B cell (primary cell): ENCODE measurements around the gene ITPR3. TPM values are rescaled to one million over a fixed set of nuclear protein-coding genes. Genes with fewer than 3 reads are reported as not detected.

ENCODE experiments used
- ATAC-seq: fragments of 200-7000 bp; cut with Tn5 transposase; one replicate; pipeline ENCODE4 v1.10.0; 2021; ENCODE audit warnings: low read depth, mild to moderate bottlenecking, moderate number of reproducible peaks, moderate library complexity
- CTCF ChIA-PET: fragments of 350-600 bp; sonication (Branson Sonifier 250); formaldehyde crosslinking; loops from one replicate; lab custom pipeline; 2021; ENCODE audit warnings: antibody characterized with exemption, inconsistent platforms; lab: Charles Lee
- POLR2A ChIA-PET: fragments of 350-600 bp; sonication (Branson Sonifier 250); formaldehyde crosslinking; loops from one replicate; lab custom pipeline; 2021; ENCODE audit warnings: antibody characterized with exemption; lab: Charles Lee
- DNase-seq: peaks from one replicate; pipeline ENCODE4 v3.0.0; 2013
- H2AFZ ChIP-seq: 2 replicates; pipeline ENCODE4 v1.6.1; 2012; ENCODE audit warnings: mild to moderate bottlenecking, low read depth, low read length; ENCODE audit not compliant: insufficient read depth, poor library complexity, severe bottlenecking
- H3K27ac ChIP-seq, 2 donors: 1 replicate in 1 of 2; 2 replicates in 1 of 2; pipeline ENCODE4 v1.5.1; 2012 to 2013; ENCODE audit warnings: low read length in 2 of 2, mild to moderate bottlenecking in 2 of 2, moderate library complexity in 1 of 2
- H3K27me3 ChIP-seq, 4 experiments: fragments of 200-600 bp in 1 of 4; sonication (generic) in 1 of 4; replicated peaks in 1 of 4; 1 replicate in 2 of 4; 2 replicates in 2 of 4; pipeline versions ENCODE4 v1.6.1 to v1.7.0; 2013 to 2016; ENCODE audit warnings: low read length in 3 of 4, mild to moderate bottlenecking in 2 of 4, mixed read lengths in 1 of 4, moderate library complexity in 1 of 4; ENCODE audit not compliant: insufficient read depth in 4 of 4, control insufficient read depth in 3 of 4; ENCODE audit errors: control extremely low read depth in 1 of 4
- H3K36me3 ChIP-seq, 2 experiments: replicated peaks in 1 of 2; 1 replicate in 1 of 2; 2 replicates in 1 of 2; pipeline versions ENCODE4 v1.6.1 to v1.7.1; 2013; ENCODE audit warnings: low read length in 1 of 2; ENCODE audit not compliant: insufficient read depth in 2 of 2, control insufficient read depth in 1 of 2; ENCODE audit errors: control extremely low read depth in 1 of 2, extremely low read depth in 1 of 2
- H3K4me1 ChIP-seq, 2 donors: fragments of 200-600 bp in 1 of 2; sonication (generic) in 1 of 2; 1 replicate in 1 of 2; 2 replicates in 1 of 2; pipeline versions ENCODE4 v1.5.1 to v1.6.1; 2013 to 2017; ENCODE audit warnings: low read length in 2 of 2; ENCODE audit not compliant: control insufficient read depth in 2 of 2, insufficient read depth in 2 of 2
- H3K4me2 ChIP-seq: replicated peaks from 2 replicates; pipeline ENCODE3; 2012; ENCODE audit warnings: mild to moderate bottlenecking, low read depth, low read length; ENCODE audit not compliant: poor library complexity, severe bottlenecking
- H3K4me3 ChIP-seq, 5 experiments: fragments of 200-600 bp in 1 of 5; sonication (generic) in 1 of 5; 1 replicate in 3 of 5; 2 replicates in 2 of 5; pipeline versions ENCODE4 v1.5.1 to v1.7.0; 2011 to 2016; ENCODE audit warnings: low read length in 4 of 5, mild to moderate bottlenecking in 4 of 5, low read depth in 2 of 5, control low read depth in 1 of 5, moderate library complexity in 1 of 5; ENCODE audit not compliant: insufficient read depth in 1 of 5; ENCODE audit errors: control extremely low read depth in 1 of 5, extremely low read depth in 1 of 5
- H3K79me2 ChIP-seq: fragments of 200-600 bp; sonication (generic); one replicate; pipeline ENCODE4 v1.6.0; 2016; ENCODE audit warnings: low read length; ENCODE audit not compliant: control insufficient read depth, insufficient read depth
- H3K9ac ChIP-seq: fragments of 200-600 bp; sonication (generic); 2 replicates; pipeline ENCODE4 v1.6.1; 2017; ENCODE audit warnings: mild to moderate bottlenecking, low read length, moderate library complexity
- H3K9me3 ChIP-seq, 3 donors: one replicate each; pipeline versions ENCODE4 v1.6.1 to v1.7.1; 2013; ENCODE audit warnings: low read length in 2 of 3; ENCODE audit not compliant: control insufficient read depth in 2 of 3, insufficient read depth in 1 of 3; ENCODE audit errors: control extremely low read depth in 1 of 3
- H4K20me1 ChIP-seq: 2 replicates; pipeline ENCODE4 v1.6.0; 2012; ENCODE audit warnings: mild to moderate bottlenecking, low read length; ENCODE audit not compliant: insufficient read depth, control insufficient read depth, poor library complexity, severe bottlenecking
- H3K27ac Mint-ChIP-seq: one replicate; pipeline ENCODE4 v1.8.0; 2021; ENCODE audit warnings: mixed read lengths
- H3K27me3 Mint-ChIP-seq: one replicate; pipeline ENCODE4 v1.8.0; 2021; ENCODE audit warnings: mixed read lengths
- H3K4me1 Mint-ChIP-seq: one replicate; pipeline ENCODE4 v1.8.0; 2021; ENCODE audit warnings: mixed read lengths
- H3K4me3 Mint-ChIP-seq: one replicate; pipeline ENCODE4 v1.8.0; 2021; ENCODE audit warnings: mixed read lengths
- H3K9me3 Mint-ChIP-seq: one replicate; pipeline ENCODE4 v1.8.0; 2022; ENCODE audit warnings: mixed read lengths; ENCODE audit not compliant: insufficient read depth
- EZH2 ChIP-seq: IDR thresholded peaks from 2 replicates; pipeline ENCODE4 v1.6.1; 2012; ENCODE audit warnings: borderline replicate concordance, low read depth, mild to moderate bottlenecking, moderate library complexity, low read length; ENCODE audit not compliant: insufficient read depth, poor library complexity, severe bottlenecking
- WGBS: methylation state at CpG from one replicate; pipeline ENCODE4 v1.1.5; 2013; ENCODE audit warnings: missing lambda C conversion rate; ENCODE audit not compliant: insufficient coverage; 5-methylcytosine and 5-hydroxymethylcytosine counted together
- intact Hi-C: fragments of 100-400 bp; cut with micrococcal nuclease; formaldehyde crosslinking; loops from one replicate; pipeline ENCODE4 v1.10.0; 2022
- polyA plus RNA-seq: library from polyadenylated mRNA; depleted of rRNA; stranded (reverse); fragments of >200 nt; gene quantifications from 2 replicates; pipeline ENCODE4 v1.2.3, GENCODE V29; 2012
- total RNA-seq, 2 donors: library from RNA; stranded (reverse); fragments of 120-200 nt in 1 of 2; gene quantifications; 1 replicate in 1 of 2; 2 replicates in 1 of 2; pipeline versions ENCODE4 v1.2.3 to v1.2.4, GENCODE V29; 2013 to 2022
- TF ChIP-seq, protein P1 (sequence below): fragments of 200-600 bp; IDR thresholded peaks from one replicate; pipeline ENCODE4 v1.8.0; 2022; ENCODE audit warnings: antibody characterized with exemption, mild to moderate bottlenecking

Gene ITPR3
- total and polyA plus RNA-seq, 2 donors (not counting 1 experiment from before 2014, with no cell fraction given): 61.9 to 67.6 TPM

DNA sequence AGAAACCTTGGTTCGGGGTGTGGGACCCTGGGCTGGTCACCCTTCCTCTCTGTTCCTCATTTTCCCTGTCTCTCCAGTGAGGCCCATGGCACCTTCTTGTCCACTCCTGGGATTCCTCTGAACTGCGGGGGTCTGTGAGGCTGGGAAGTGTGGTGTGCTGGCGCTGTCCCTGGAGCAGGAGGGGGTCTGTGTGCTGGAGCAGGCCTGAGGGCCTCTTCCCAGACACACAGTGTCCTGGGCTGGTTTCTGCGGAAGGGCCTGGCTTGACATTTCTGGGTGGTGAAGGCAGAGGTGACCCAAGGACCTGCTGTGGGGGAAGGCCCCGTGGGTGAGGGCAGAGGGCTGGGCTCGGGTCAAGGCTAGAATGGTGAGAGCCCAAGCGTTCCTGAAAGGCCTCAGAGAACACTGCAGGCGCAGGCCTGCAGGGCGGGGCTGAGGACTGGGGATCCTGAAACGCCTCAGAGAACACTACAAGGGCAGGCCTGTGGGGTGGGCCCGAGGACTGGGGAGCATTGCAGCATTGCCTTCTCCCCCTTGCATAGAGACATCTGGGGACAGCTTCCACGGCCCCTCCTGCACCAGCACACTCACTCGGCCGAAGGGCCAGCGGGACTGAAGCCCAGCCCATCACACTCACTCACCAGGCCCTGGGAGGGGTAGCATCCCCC is 30.5 kb upstream of the ITPR3 start:
- no peaks in the 10 kb centered on the region for H3K27me3 Mint-ChIP-seq
- H3K4me1 Mint-ChIP-seq: peaks cover 66% of the 10 kb centered on the region
- Histone ChIP-seq H3K36me3 (no peaks in the 10 kb centered on the region), H3K4me3 (no peak overlapping the region), H3K9ac (no peak overlapping the region), H3K27ac (peak overlapping the region; percentile 94 to 100), H2AFZ (no peak overlapping the region), H3K79me2 (no peaks in the 10 kb centered on the region), H3K4me2 (peak overlapping the region; percentile 62), H3K9me3 (peaks cover 0 to 11% (median 5%) of the 10 kb centered on the region in 3 donors), H4K20me1 (no peaks in the 10 kb centered on the region), H3K4me1 (peaks cover 47 to 57% of the 10 kb centered on the region in 2 donors), H3K27me3 (no peaks in the 10 kb centered on the region)
- CTCF ChIA-PET: interaction anchor here (0.7 to 15.7 kb wide), 29 partner anchors 8 to 172 kb away, joined by 3 to 330 read pairs (median 6); partner anchors contain the start of genes BAK1, ITPR3 and UQCC2
- ATAC-seq (peak; percentile 11), DNase-seq (peak; percentile 65)
- intact Hi-C loops: loop anchor here (1.0 kb wide), 3 partner anchors 17 to 154 kb away; no protein-coding TSS in a partner anchor
- POLR2A ChIA-PET: interaction anchor here (0.7 to 1.4 kb wide), 4 partner anchors 17 to 618 kb away, joined by 3 to 10 read pairs (median 6); no protein-coding TSS in a partner anchor
- H3K4me3 Mint-ChIP-seq: peak overlapping the region; percentile 82
- WGBS: 61% methylated on average over 10 of the region's 15 CpGs
- peak overlapping the region; percentile 100 for H3K27ac Mint-ChIP-seq
- no peaks in the 10 kb centered on the region for H3K9me3 Mint-ChIP-seq
- TF ChIP-seq EZH2: no peak
- TF ChIP-seq, protein P1, sequence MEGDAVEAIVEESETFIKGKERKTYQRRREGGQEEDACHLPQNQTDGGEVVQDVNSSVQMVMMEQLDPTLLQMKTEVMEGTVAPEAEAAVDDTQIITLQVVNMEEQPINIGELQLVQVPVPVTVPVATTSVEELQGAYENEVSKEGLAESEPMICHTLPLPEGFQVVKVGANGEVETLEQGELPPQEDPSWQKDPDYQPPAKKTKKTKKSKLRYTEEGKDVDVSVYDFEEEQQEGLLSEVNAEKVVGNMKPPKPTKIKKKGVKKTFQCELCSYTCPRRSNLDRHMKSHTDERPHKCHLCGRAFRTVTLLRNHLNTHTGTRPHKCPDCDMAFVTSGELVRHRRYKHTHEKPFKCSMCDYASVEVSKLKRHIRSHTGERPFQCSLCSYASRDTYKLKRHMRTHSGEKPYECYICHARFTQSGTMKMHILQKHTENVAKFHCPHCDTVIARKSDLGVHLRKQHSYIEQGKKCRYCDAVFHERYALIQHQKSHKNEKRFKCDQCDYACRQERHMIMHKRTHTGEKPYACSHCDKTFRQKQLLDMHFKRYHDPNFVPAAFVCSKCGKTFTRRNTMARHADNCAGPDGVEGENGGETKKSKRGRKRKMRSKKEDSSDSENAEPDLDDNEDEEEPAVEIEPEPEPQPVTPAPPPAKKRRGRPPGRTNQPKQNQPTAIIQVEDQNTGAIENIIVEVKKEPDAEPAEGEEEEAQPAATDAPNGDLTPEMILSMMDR: no peak
